ENCODE measurements around the gene HS6ST1.

DNA sequence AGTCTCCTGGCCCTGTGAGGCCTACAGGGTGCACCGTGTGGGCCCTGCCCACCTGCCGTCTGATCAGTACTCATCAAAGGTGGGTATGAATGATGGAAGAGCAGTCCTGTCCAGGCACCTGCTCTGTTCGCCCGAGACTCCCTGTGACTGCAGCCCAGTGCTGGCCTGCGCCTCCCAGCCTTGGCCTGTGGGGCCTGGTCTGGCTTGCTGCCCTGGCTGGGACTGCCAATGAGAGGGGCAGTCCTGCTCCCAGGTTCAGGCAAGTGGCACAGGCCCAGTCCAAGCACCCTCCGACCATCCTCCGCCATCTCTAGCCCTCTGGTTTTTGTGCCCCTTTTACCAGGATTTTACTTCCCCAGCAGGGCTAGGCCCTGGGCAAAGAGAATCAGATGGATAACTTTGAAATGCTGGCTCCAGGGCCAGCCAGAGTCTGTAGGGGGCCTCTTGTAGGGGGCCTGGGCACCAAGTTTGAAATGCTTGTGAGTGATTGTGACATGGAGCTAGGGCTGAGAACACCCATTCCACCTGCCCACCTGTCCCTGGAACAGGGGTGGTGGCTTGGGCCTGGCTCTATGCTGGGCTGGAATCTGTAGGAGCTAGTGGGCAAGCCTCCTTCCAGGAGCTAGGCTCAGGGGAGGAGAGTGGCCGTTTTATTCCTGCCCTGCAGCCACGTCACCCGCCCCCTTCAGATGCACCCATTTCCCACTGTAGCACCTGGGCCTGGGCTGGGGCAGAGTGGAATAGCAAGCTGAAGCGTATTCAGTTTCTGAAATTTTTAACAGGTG is 8.7 kb upstream of the HS6ST1 start:
- TF ChIP-seq, protein P1, sequence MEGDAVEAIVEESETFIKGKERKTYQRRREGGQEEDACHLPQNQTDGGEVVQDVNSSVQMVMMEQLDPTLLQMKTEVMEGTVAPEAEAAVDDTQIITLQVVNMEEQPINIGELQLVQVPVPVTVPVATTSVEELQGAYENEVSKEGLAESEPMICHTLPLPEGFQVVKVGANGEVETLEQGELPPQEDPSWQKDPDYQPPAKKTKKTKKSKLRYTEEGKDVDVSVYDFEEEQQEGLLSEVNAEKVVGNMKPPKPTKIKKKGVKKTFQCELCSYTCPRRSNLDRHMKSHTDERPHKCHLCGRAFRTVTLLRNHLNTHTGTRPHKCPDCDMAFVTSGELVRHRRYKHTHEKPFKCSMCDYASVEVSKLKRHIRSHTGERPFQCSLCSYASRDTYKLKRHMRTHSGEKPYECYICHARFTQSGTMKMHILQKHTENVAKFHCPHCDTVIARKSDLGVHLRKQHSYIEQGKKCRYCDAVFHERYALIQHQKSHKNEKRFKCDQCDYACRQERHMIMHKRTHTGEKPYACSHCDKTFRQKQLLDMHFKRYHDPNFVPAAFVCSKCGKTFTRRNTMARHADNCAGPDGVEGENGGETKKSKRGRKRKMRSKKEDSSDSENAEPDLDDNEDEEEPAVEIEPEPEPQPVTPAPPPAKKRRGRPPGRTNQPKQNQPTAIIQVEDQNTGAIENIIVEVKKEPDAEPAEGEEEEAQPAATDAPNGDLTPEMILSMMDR (IDR thresholded peaks at IDR 0.05) = no peak
- TF ChIP-seq POLR2A (IDR thresholded peaks at IDR 0.05) = no peak

Measured in testis (tissue), 2 donors.